LHCN-M2 (cell line): ENCODE measurements around the gene ASPDH. TPM values are rescaled to one million over a fixed set of nuclear protein-coding genes. Genes with fewer than 3 reads are reported as not detected.
A peak's percentile ranks its signal among the peaks of the same experiment; 100 is the strongest.

Experiments used
- DNase-seq: peaks from one replicate; pipeline ENCODE4 v3.0.0-alpha.2; 2012; ENCODE audit warnings: low read depth
- total RNA-seq: library from RNA; depleted of rRNA; stranded (reverse); fragments of >200 nt; gene quantifications from 2 replicates; pipeline ENCODE4 v1.2.3, GENCODE V29; 2014

Gene ASPDH
- total RNA-seq, 1 experiment from 2014 or later: not detected

- DNase-seq: no peak
These were observed 844 bp upstream of the ASPDH start for GRCh38 chr19:50514346-50515167.

- DNase-seq: no peak
These were observed 541 bp downstream of the ASPDH start for GRCh38 chr19:50512999-50513745.

DNA sequence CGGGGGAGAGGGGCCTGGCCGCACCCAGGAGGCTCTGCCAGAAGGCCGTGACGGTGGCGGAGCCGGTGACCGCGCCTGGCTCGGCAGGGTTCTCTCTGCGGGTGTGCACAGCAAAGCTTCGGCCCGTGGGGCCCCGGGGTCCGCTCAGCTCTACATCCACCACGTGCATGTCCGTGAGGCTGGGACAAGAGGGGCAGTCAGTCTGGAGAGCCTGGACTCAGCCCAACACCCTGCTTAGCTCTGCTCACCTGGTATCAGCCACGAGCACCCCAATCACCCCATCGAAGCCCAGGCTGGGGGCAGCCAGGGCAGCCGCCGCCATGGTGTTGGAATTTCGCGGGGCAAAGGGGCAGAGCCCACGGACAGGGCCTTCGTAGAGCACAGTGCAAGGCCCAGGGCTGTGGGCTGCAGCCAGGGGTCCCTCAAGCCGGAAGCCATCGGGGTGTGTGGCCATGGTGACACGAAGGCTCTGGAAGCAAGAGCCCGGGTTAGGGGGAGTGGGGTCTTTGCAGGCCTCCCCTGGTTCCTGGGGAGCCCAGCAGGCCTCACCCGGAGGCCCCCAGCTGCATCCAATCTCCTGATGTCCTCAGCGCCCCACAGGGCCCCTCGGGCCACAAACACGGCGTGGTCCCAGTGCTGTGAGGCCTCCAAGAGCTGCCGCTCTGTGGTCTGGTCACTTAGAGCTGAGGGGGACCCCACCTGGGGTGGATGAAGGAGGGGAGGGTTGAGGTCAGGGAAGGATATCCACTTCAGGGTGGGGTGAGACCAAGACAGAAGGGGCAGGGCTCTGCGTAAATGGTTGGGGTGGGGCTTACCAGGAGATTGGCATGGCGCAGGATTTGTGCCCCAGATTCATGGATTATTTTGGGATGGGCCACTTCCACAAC is 1.4 kb downstream of the ASPDH start:
- no peak for DNase-seq

DNA sequence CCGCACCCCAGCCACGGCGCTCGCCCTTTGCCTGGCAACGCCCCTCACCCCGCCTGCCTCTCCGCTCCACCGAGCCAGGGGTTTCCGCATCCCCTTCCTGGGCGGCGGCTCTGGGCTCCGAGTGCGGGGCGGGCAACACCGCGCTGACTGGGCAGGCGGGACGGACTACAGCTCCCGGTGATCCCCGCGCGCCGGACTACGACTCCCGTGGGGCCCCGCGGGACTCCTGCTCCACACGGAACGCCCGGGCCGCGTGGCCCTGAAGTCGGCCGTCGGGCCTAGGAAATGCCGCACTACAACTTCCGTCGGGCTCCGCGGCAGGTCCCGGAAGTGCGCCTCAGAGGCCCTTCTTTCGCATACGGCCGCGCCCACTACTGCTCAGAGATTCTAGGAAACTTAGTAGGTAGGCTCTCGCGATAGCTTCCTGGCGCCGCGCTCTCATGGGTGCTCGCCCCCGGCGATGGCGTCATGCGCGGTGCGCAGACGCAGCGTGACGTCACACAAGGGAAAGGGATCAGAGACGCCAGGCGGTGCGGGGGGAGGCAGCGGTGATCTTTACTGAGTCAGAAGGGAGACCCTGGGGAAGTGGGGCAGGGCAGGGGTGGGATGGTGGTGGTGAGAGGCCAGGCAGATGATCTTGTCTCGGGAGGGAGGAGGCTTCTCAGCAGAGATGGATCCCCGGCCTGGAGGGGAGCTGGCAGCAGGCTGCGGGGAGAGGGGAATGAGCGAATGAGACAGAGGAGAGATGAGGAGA is 2.5 kb downstream of the ASPDH start, which contains the start of gene JOSD2:
JOSD2 (minus strand) TSS at position 123 of the 754 bp plus-strand sequence. CDS start 760 bp downstream, outside the sequence.
- peak; percentile 99 for DNase-seq

GRCh38 chr19:50510700-50511068 is 3.0 kb downstream of the ASPDH start:
- DNase-seq: no peak

GRCh38 chr19:50510121-50510670 is 3.5 kb downstream of the ASPDH start:
- no peak for DNase-seq

DNA sequence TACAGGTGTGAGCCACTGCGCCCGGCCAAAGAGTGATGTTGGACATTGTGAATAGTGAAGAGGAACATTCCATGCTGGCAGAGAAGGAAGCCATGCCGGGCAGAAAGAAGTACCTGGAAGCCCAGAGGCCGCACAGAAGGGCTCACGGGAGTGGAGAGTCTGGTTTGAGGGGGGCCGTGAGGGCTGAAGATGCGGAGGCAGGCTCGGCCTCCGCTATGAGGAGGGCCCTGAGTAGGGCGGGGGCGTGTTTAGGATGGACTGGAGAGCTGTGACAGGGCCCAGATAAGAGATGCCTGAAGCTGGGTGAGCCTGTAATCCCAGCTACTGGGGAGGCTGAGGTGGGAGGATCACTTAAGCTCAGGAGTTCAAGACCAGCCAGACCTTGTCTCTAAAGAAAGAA is 4.3 kb downstream of the ASPDH start:
- DNase-seq: no peak

- DNase-seq: no peak
These were observed 4.9 kb downstream of the ASPDH start for GRCh38 chr19:50508843-50509190.

DNA sequence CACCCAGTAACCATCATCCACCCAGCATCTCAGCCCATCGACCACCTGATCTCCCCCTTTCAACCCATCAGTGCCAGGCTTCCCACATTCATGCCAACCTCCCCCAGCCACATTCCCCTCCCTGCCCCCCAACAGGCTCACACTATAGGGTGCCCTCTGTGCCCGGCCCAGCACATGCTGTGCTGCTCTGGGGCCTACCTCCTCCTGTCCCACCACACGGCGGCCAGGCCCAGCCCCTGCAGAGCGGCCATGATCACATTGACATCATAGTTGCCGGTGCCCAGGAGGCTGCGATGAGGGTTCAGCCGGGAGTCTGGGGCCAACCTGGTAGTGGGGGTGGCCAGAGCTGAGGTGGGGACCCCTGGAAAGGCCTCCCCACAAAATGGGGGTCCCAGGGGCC is 6.3 kb downstream of the ASPDH start:
- DNase-seq: no peak

DNA sequence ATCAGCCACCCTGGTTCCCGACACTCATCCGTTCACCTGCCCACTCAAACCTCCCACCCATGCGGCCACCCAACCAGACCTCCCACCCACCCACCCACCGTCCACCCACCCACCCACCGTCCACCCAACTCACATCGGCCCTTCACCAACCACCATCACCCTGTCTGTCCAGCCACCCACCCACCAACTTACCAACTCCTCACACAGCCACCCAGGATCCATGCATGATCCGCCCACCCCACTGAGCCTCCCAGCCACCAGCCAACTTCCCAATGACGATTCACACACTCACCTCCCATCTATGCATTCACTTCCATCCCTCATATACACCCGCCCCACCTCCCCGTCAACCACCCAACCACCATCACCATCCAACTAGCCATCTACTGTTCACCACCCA is 7.0 kb downstream of the ASPDH start:
- DNase-seq: no peak

GRCh38 chr19:50505856-50506611 is 7.7 kb downstream of the ASPDH start:
- no peak for DNase-seq

DNA sequence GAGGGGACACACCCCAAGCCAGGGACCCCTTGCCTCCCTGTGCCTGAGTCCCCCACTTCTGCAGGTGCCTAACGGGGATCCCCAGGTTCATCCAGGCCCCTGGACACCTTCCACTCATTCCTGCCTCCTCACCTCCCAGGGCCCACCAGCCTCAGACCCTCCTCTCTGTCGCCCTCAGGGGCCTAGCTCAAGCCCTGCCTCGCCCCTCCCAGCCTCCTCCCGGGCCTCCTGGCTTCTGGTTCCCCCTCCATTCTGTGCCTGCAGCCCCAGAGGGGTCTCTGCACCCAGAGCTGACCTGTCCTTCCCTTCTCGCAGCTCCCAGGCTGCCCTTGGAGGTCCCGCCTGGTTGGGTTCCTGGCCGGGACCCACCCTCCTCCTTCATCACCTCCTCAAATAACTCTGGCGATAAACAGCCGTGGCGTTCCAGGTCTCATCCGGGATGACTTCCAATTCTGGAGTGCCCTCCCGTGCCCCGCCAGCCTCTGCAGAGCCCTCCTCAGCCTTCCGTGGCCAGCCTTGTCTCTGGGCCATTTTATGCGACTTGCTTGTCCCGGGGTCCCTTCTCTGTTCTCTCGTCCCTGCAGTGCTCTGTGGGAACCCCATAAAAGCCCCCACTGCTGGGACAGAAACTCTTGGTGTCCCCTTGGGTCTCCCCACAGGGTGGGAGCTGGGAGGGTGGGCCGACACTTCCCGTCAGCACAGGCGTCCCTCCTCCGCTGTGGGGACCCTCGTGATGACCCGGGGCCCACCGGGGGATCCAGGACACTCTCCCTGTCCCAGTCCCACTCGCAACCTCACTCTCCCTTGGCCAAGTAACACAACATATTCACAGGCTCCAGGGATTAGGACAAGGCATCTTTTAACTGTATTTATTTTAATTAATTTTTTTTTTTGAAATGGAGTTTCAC is 11.9 kb downstream of the ASPDH start:
- DNase-seq: no peak

- DNase-seq: no peak
These were observed 12.5 kb downstream of the ASPDH start for GRCh38 chr19:50501186-50501567.

GRCh38 chr19:50500753-50501151 is 13.0 kb downstream of the ASPDH start:
- DNase-seq: no peak

DNA sequence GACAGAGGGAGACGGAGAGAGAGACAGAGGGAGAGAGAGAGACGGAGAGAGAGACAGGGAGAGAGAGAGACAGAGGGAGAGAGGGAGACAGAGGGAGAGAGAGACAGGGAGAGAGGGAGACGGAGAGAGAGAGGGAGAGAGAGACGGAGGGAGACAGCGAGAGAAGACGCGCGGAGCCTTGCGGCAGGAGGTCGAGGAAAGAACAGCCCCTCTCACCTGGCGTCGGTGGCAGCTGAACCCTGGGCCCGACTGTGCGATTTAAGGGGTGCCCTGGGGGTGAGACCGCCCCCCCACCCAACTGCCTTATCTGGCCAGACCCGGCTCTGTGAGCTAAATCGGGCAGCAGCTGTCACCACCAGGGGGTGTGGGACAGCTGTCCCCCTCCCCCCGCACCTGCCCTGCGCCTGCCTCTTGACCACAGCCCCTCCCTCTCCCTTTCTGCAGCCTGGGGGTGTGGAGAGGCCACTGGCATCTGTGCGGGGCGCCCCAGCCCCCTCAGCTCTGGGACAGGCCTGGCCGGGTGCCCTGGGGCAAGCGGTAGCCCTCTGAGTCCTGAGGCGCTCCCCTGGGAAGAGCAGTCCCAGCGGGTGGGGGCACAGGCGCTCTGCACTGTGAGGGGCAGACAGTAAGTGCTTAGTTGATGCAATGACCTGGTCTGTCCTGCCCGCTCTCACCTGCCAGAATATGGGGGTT is 13.5 kb downstream of the ASPDH start:
- DNase-seq: peak; percentile 71

DNA sequence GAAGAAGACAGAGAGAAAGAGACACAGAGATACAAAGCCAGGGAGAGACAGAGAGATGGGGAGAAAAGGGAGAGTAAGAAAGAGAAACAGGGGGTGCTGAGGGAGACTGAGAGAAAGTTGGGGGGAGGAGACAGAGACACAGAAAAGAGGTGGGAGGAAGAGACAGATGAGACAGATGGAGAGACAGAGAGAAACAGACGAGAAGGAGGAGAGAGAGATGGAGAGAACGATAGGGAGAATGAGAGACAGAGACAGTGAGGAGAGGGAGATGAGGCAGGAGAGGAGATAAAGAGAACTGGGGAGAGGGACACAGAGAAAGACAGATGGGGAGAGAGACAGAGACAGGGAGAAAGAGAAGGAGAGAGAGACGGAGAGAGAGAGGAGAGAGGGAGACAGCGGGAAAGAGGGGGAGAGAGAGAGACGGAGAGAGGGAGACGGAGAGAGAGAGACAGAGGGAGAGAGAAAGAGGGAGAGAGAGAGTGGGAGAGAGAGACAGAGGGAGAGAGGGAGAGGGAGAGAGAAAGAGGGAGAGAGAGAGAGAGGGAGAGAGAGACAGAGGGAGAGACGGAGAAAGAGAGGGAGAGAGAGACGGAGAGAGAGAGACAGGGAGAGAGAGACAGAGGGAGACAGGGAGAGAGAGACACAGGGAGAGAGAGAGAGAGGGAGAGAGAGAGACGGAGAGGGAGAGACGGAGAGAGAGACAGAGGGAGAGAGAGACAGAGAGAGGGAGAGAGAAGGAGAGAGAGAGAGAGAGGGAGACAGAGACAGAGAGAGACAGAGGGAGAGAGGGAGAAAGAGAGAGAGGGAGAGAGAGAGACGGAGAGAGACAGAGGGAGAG is 15.3 kb downstream of the ASPDH start:
- no peak for DNase-seq

DNA sequence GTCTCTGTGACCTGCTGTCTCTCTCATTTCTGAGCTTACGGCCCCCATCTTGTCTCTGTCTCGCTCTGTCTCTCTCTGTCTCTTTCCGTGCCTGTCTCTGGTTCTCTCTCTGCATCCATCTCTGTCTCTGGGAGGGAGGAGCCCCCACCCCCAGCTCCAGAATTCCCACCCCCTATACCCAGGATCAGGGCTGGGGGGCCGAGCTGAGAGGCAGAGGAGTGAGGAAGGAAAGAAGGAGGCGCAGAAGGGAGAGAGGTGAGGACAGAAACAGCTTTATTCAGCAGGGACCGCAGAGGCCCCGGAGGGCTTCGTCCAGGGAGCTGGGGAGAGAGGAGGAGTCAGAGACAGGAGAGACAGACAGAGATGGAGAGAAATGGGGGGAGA is 16.7 kb downstream of the ASPDH start:
- no peak for DNase-seq
